Cerebellar cortex (tissue), 1 donor: Measurements from ENCODE around the gene SHB.
A peak's percentile ranks its signal among the peaks of the same experiment; 100 is the strongest.
"Not testable (repeated sequence)": the region's sequence is repeated elsewhere in the genome, so short reads cannot be mapped to it uniquely, and the experiment has no call there.

ENCODE experiments used
- DNase-seq: peaks from one replicate; pipeline ENCODE4 v3.0.0-alpha.2; 2015; ENCODE audit warnings: low spot score

Gene SHB

DNA sequence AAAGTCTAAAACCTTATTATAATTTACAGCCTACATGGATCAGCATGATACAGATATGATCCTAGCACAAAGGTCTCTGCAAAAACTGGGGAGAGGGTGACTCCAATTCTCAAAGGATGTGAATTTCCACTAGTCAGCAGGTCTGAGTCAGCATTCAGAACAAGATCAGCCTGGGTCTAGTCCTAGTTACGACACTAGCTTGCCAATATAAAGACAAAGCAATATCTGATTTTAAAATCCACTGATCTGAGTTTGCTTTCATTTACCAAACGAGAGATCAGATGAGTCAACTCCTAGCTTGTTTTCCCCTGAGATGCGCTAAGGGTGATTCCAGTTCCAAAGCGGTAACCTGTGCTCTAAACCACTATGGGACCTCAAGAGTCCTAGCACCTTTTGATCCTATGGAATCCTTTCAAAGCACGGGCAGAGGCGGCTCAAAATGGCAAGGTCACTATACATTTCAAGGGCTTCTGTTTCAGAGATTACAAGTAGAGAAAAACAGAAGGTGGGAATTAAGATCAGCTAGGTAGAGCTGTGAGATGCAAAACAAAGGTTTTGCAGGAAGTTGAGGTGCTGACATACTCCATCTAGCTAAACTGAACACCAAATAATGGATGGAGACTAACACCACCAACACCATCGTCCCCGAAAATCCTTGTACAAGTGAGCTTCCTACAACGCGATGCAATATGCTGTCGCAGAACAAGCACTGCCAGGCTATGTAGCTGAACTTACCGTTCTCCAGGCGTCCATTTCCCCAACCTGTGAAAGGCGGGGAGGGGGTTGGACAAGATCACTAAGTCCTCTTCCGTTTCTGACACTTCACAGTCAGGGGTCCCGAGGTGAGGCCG lies 166.0 kb downstream of the SHB start:
- DNase-seq, result peak; percentile 29

DNA sequence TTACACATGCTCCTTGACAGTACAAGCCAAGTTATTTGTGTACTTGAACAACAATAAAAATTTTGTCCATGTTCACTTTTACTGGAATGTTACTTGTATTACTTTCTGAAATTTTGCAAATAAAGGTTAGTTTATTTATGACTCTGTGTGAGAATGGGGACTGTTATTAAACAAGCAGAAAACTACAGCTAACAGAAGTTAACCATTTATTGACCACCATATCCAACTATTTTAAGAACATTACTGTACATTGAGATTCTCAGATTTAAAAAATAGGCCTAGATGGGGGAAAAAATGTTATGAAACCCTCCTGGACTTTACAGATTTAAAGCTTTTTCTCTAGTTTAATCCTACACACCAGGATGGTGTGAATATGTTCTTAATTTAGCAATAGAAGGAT lies 166.9 kb downstream of the SHB start:
- DNase-seq, result no peak

DNA sequence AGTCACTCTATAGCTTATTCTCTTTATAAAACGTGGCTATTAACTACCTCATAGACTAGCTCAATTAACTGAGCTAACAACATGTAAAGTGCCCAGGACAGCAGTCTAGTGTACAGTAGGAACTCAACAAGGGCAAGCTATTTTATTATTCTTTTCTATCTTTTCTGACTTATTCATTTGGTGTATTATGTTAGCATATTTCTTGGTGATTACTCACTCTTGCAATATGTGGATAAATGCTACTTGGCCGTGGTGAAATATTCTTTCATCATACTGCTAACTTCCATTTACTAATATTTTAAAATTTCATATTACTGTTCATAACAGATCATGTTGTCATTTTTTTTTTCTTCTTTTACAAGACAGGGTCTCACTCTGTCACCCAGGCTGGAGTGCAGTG lies 170.0 kb downstream of the SHB start:
- DNase-seq, result no peak

DNA sequence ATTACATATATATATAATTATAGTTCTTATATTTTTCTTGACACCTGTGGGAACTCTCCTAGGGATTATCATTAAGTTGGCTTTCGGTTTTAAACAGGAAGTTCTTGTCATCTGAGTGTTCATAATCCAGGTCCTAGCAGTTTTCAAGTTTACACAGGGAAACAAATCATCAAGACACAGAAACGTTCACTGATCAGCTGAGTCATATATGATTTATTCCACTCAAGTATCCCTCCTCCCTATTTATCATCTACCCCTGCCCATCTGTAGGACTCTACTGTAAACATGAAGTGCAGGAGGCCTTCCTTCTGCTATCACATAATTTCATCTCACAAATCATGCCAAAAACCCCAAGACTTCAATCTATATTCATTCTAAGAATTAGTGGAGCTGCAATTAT lies 171.4 kb downstream of the SHB start:
- no peak for DNase-seq

DNA sequence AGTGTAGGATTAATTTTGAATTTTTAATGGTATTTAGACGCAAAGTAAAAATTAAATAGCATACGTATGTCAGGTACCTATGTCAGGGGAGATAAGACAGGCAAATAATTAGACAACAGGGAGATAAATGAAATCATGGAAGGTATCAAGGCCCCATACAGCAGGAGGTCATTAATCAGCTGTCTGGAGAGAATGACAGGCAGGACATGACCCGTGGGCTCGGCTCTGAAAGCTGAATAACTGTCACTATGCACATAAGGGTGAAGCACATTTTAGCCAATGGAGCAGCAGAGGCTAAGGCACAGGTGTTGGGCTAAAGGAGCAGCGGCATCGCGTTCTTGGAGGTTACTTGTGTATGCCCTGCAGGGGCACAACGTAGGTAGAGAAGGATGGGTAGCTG lies 177.0 kb downstream of the SHB start:
- DNase-seq, result no peak

DNA sequence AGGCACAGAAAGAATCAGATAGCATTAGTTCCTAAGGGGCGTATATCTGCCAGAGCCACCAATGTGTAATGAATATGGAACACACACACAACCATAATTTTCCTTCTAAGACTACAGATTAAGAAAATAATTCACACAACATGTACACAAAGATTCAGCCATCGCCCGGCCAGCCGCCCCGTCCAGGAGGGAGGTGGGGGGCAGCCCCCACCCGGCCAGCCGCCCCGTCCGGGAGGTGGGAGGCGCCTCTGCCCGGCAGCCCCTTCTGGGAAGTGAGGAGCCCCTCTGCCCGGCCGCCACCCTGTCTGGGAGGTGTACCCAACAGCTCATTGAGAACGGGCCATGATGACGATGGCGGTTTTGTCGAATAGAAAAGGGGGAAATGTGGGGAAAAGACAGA lies 178.0 kb downstream of the SHB start:
- not testable (repeated sequence) for DNase-seq

DNA sequence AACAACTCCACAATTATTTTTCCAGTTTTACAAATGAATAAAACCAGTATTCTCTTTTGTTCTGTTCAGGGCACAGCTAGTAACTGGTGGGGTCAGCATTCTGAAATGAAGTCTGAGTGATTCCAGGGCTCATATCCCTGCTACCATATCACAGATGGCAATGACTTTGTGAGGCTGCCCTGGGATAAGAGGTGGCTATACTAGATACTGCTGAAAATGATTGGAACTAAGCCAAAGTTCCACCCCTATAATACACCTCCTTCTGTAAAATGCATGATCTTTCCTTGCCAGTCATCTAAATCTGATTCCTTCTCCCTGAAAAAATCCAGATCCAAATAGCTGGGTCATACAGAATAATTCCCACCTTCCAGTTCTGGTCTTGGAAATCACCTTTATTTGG lies 179.5 kb downstream of the SHB start:
- DNase-seq, result no peak

DNA sequence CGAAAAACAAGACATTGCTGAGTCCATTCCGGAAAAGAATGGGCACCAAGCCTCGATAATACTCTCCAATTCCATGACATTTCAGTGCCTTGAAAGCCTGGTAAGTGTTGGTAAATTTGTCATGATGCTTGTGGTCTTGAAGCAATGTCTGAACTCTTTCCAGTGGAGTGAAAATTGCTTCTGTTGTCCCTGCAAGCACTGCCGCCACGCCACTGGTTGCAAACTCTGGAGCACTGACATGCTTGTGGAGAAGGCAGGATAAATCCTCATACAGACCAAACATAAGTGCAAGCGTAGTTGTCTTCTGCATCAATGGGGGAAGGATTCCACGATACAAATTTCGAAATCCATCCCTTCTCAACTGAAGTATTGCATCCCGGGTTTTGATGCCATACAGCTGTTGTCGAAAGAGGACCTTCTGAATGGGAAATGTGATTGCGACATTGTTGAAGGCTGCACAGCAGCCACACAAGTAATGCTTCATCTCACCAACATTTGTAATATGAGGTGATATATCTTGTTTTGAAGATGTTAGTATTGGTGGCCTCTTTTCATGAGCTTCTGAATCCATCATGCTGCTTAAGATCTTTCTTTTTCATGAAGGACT lies 180.9 kb downstream of the SHB start:
- DNase-seq, result not testable (repeated sequence)

DNA sequence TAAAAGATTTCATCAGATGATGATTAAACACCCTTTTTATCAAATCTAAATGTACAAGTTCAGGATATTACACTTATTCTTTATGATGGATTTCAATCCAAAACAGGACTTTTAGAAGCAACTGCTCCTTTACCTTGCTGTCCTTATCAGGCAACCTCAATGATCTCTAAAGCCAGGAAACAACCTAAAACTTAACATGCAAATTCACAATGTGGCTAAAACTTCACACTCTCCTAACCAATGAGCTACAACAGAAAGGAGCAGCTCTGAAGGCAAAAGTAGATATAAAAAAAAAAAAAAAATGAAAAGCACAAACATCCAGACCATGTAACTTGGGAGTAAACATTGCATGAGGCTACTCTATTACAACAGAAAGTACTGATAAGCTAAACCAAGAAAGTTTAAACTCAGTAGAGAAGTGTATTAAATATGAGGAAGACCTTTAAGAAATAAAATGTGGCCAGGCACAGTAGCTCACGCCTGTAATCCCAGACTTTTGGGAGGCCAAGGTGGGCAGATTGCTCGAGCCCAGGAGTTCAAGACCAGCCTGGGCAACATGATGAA lies 188.0 kb downstream of the SHB start:
- no peak for DNase-seq

DNA sequence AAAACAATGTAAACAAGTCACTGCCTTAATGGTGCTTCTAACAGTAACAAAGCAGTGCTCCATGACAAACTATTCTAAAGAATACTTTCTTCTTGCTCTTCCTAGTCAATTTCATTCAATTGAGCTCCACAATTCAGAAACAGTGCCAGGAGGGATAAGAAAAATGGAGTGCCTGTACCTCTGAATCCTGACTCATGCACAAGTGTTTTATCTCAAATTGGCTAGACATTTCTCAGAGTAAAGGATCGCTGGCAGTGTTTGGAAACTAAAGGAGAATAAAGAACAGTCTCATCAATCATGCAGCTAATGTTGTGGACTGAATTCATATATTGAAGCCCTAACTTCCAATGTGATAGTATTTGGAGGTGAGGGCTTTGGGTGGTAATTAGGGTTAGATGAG lies 192.7 kb downstream of the SHB start:
- no peak for DNase-seq

DNA sequence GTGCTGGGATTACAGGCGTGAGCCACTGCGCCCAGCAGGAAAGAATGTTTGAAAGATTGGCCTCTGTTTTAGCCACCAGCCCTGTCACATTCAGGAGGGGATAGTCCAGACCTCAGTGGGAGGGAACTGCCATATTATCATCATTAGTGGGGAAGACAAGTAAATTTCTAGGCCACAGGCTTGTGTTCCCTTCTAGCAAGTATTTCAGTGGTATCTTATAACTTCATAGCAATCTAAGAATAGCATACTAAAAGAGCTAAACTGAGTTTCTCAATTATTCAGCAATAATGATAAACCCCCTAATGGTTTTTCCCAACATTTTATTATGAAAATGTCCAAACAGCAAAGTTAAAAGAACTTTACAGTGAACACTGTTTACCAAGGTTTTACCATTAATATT lies 195.1 kb downstream of the SHB start:
- no peak for DNase-seq

DNA sequence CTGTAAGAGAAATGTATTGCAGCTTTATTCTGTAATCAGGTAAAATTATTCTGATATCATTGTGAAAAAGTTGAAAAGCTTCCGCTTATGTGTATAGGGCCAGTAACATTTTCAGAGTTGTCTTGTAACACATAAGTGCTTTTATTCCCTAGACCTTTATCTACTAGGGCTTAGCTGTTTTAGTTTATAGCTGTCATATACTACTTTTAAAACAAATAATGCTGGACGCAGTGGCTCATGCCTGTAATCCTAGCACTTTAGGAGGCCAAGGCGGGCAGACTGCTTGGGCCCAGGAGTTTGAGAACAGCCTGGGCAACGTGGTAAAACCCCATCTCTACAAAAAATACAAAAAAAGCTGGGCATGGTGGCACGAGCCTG lies 198.2 kb downstream of the SHB start:
- DNase-seq, result no peak

DNA sequence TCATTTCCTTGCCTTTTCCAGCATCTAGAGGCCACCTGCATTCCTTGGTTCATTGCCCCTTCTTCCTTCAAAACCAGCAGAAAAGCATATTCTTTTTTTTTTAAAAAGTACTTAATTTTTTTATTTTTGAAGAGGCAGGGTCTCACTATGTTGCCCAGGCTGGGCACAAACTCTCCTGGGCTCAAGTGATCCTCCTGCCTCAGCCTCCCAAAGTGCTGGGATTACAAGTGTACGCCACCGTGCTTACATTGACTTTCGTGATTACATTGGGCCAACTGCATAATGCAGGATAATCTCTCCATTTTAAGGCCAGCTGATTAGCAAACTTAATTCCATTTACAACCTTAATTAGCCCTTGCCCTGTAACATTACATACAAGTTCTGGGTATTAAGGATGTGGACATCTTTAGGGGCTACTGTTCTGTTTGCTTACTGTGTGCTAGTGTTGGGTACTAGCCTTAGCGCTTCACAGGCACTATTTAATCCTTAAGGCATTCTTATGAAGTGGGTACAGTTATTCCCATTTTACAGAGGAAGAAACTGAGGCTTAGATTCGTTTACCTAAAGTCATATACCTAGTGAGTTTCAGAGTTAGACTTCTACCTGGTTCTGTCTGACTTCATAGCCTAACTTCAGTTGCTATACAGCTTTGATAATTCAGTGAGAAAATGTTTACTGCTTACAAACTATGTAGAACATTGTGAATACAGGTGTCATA lies 198.8 kb downstream of the SHB start:
- no peak for DNase-seq
